HG03103 (cell line): Measurements from ENCODE around the gene TTPAL.
A peak's percentile ranks its signal among the peaks of the same experiment; 100 is the strongest.

Experiments
- ATAC-seq: cut with Tn5 transposase; IDR thresholded peaks from one replicate; pipeline ENCODE4 v1.9.1; 2021; ENCODE audit warnings: low read depth; ENCODE audit not compliant: unreplicated experiment

TTPAL gene, protein sequence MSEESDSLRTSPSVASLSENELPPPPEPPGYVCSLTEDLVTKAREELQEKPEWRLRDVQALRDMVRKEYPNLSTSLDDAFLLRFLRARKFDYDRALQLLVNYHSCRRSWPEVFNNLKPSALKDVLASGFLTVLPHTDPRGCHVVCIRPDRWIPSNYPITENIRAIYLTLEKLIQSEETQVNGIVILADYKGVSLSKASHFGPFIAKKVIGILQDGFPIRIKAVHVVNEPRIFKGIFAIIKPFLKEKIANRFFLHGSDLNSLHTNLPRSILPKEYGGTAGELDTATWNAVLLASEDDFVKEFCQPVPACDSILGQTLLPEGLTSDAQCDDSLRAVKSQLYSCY

DNA sequence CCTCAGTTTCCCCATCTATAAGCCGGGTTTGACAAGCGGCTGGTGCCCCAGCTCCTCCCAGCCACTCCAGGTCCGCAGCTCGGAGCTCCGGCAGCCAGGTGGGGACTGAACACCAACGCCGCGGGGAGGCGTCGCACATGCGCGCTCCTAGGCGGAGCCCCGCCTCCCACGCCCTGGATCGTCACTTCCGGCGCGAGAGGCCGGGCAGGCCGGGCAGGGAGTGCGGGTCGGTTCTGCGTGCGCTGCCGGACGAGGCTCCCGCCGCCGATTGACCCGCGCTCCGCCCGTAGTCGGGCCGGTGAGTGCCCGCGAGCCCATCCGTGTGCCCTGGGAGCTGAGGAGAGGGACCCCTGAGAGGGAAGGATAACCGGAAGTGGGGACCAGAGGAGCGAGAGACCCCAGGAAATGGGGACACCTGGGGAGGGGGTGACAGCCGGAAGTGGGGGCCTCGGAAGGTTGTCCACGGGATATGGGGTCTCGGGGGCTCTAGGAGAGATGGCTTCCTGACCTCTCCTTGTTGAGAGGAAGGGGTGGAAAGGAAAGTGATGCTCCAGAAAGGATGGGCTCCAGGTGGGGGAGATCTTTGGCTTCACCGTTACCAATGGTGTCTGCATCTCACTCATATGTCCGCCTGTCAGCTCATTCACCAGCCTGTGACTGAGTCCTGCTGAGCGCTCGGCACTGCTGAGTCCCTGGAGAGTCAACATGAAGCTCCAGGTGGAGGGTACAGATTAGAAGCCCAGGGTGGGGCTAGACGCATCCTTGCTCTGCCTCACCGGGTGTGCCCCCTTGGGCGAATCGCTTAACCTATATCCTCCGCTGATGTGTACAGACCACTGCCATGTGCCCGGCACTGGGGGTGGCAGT is at the start of gene TTPAL:
Gene TTPAL (plus strand): TSS at position 181 of the 867 bp plus-strand sequence. CDS start 4,126 bp downstream, outside the sequence.
- ATAC-seq, result peak; percentile 92

DNA sequence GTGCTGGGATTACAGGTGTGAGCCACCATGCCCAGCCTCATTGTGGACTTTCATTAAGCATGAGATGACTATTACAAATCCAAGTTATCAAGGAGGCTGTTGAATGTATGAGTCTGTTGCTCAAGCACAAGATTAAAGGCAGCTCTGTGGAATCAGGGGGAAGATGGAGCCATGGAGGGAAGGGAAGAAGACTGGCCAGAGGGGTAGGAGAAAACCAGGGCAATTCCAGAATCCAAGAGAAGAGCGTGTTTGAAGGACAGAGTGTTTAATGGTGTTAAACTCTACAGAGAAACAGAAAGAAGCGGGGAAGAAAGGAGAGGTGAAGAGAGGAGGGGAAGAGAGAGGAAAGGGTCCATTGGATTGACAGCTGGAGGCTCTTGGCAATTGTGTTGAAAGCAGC is 49.8 kb upstream of the TTPAL start:
- ATAC-seq, result no peak

DNA sequence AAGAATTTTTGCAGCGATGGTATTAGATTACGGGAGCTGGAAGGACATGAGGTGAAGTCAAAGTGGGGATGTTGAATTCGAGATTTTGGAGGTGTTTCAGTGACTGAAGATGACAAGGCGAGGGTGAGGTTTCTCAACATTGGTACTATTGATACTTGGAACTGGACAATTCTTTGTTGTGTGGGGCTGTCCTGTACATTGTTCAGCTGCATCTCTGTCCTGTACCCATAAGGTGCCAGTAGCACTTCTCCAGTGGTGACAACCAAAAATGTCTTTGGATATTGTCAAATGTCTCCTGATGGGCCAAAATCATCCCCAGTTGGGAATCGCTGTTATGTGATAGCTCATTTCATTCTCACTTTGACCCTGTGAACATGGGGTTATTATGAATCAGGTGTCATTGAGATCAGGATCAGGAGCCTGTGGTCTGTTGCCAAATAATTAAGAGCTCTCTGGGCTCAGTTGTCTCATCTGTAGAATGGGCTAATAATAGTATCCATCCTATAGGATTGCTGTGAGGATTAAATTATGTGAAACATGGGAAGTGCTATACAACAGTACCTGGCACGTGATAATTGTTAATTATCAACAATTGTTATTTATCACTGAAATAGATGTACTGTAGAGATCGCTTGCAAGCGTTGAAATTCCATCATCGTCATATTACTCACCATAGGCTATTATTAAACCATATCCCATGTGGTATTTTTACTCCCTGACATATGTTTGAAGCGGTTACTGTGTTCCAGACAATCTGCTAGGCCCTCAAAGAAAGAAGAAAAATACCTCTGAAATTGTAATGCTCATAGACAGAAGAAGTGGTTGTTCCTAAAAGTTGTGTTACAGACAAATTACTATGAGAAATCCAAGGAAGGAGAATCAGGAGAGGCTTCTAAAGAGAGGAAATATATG is 48.5 kb upstream of the TTPAL start:
- ATAC-seq, result no peak

DNA sequence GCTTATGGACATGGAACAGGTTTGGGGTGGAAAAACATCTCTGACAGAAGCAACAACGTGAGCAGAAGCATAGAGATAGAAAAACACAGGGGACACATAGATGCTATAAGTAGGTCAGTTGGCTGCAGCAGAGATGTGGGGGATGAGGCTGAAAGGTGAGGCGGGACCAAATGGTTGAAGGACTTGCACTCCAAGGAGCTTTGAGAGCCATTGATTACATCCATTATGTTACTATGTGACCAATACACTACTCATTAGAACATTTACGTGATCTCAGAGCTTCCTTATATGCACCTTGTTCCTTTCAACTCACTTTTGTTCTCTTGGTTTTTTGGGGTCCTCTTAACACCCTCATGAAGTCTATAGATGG is 47.9 kb upstream of the TTPAL start:
- ATAC-seq, result no peak

DNA sequence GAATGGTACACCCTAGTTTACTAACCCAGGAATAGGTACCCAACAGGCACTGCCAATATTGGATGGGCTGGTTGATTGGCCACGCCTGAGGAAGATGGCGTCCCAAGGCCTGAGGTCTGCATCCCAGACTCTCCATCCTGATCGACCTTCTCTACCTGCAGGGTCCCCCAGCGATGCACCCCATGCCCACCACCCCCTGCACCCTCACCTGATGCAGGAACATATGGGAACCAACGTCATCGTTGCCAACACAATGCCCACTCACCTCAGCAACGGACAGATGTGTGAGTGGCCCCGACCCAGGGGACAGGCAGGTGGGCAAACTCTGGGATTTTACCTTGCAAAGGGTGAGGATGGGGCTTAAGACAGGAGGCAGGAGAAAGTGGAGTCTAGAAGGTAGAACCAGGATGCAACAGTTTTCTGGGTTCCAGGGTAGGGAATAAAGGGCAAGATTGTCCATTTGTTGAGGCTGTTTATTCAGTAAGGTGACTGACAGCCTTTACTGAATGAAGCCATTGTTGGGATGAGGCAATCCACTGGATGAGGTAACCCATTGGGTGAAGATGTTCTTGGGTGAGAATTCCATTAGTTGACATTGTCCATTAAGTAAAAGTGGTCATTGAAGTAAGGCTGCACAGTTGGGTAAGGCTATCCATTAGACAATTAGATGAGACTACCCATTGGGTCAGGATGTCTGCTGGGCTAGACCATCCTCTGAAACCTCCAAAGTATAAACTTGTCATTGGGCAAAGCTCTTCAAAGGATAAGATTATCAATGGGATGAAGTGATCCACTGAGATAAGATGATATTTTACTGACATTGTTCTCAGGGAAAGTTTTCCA is 47.3 kb upstream of the TTPAL start:
- ATAC-seq, result no peak

DNA sequence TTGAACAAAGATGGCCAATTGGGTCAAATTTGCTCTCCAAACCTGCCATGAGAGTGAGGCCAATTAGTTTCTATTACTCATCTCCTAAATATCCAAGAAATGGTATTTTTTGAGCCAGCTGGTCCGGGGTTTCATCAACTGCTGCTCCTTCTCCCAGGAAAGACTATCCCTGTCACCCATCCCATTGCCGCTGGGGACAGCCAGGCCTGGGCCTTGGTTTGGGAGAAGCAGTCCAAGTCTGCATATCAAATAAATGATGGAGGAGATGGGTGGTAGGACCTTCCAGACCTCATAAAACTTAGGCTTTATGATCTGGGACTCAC is 46.7 kb upstream of the TTPAL start:
- no peak for ATAC-seq

DNA sequence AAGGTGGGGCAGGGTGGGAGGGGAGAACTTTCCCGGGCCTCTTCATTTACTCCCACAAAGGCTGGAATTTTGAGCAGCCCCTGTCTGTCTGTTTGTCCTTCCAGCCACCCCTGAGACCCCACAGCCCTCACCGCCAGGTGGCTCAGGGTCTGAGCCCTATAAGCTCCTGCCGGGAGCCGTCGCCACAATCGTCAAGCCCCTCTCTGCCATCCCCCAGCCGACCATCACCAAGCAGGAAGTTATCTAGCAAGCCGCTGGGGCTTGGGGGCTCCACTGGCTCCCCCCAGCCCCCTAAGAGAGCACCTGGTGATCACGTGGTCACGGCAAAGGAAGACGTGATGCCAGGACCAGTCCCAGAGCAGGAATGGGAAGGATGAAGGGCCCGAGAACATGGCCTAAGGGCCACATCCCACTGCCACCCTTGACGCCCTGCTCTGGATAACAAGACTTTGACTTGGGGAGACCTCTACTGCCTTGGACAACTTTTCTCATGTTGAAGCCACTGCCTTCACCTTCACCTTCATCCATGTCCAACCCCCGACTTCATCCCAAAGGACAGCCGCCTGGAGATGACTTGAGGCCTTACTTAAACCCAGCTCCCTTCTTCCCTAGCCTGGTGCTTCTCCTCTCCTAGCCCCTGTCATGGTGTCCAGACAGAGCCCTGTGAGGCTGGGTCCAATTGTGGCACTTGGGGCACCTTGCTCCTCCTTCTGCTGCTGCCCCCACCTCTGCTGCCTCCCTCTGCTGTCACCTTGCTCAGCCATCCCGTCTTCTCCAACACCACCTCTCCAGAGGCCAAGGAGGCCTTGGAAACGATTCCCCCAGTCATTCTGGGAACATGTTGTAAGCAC is 46.0 kb upstream of the TTPAL start:
- ATAC-seq, result no peak

DNA sequence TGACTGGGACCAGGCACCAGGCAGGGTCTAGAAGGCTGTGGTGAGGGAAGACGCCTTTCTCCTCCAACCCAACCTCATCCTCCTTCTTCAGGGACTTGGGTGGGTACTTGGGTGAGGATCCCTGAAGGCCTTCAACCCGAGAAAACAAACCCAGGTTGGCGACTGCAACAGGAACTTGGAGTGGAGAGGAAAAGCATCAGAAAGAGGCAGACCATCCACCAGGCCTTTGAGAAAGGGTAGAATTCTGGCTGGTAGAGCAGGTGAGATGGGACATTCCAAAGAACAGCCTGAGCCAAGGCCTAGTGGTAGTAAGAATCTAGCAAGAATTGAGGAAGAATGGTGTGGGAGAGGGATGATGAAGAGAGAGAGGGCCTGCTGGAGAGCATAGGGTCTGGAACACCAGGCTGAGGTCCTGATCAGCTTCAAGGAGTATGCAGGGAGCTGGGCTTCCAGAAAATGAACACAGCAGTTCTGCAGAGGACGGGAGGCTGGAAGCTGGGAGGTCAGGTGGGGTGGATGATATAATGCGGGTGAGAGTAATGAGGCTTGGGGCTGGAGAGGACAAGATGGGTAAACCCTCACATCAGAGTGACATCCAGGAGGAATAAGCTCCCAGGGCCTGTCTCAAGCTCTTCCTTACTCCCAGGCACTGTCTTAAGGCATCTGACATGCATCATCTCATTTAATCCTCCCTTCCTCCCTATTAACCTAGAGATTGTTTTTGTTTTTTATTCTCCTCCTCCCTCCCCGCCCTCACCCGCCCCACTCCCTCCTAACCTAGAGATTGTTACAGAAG is 45.2 kb upstream of the TTPAL start:
- no peak for ATAC-seq

DNA sequence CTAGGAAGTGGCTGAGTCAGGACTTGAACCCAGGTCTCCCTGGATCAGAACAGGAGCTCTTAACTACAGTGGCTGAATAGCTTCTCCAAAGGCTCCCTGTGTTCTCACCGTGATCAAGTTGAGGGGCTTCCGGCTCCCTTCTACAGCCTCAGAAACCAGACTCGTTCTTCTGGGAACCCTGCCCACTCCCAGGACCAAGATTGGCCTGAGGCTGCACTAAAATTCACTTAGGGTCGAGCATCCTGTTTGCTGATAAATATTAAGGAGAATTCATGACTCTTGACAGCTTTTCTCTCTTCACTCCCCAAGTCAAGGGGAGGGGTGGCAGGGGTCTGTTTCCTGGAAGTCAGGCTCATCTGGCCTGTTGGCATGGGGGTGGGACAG is 44.6 kb upstream of the TTPAL start:
- ATAC-seq, result no peak

DNA sequence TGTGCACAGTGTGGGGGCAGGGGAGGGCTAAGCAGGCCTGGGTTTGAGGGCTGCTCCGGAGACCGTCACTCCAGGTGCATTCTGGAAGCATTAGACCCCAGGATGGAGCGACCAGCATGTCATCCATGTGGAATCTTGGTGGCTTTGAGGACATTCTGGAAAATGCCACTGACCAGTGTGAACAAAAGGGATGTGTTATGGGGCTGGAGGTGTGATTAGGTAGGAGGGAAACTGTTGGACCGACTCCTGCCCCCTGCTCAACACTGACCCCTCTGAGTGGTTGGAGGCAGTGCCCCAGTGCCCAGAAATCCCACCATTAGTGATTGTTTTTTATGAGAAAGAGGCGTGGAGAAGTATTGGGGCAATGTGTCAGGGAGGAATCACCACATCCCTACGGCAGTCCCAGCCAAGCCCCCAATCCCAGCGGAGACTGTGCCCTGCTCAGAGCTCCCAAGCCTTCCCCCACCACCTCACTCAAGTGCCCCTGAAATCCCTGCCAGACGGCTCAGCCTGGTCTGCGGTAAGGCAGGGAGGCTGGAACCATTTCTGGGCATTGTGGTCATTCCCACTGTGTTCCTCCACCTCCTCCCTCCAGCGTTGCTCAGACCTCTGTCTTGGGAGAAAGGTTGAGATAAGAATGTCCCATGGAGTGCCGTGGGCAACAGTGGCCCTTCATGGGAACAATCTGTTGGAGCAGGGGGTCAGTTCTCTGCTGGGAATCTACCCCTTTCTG is 44.0 kb upstream of the TTPAL start:
- ATAC-seq, result no peak

DNA sequence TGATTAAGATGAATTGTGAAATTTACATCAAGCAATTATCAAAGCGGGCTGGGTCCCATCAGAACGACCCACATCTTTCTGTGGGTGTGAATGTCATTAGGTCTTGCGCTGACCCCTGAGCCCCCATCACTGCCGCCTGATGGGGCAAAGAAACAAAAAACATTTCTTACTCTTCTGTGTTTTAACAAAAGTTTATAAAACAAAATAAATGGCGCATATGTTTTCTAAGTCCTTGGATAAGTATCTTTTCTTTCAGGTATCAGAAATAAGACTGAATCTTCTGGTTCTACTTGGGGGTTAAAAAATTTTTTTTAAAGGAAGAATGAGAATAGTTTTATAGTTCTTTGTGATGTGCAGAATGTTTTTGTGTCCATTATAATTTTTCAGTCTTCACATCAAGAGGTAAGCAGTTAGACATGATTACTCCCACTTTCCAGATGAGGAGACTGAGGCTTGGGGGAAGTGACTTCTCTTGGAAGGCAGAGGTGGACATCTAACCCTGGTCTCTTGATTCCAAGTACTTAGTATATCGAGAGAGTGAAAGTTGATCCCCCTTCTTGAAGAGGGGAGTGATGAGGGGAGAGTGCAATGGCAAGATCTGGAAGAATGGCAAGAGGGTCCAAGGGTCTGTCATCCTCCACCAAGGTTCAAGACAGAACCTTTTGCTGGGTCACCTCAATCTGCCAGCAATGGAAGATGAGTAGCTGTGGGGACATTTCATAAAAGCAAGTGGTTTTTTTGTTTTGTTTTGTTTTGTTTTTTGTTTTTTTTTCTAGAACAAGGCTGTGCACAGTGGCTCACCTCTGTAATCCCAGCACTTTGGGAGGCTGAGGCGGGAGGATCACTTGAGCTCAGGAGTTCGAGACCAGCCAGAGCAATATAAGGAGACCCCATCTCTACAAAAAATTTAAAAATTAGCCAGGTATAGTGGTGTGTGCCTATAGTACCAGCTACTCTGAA is 42.8 kb upstream of the TTPAL start:
- no peak for ATAC-seq

DNA sequence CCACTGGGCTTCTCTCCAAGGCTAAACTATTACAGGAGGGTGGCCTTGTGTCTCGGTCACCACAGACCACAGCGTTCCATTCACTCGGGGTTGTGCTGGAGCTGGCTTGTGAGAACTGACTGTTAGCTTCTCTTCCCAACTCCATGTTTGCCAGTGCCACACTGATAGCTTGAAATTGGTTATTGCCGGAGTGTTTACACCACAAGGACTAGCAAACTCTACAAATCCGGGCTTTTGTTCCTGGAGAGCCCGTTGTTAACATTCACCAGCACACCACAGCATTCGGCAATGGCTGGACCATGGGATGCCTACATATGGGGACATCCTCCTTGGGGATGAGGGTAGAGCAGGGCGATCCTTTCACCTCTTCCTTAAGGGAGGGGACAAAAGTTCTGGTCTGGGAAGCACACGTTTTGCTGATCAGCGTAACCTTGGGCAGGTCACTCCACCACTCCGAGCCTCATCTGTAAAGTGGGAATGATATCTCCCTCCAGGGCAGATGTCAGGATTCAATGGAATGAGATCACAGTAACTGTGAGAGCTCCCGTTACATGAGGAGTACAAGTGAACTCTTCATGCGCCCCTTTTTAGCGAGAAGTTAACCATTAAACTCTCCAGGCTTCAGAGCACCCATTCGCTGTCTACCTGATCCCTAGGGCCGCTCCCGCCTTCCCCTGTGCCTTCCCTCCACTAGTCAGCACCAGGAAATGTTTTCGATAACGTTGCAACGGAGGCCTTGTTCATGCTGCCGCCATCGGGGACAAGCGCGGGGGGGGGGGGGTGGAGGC is 41.7 kb upstream of the TTPAL start:
- ATAC-seq, result no peak

DNA sequence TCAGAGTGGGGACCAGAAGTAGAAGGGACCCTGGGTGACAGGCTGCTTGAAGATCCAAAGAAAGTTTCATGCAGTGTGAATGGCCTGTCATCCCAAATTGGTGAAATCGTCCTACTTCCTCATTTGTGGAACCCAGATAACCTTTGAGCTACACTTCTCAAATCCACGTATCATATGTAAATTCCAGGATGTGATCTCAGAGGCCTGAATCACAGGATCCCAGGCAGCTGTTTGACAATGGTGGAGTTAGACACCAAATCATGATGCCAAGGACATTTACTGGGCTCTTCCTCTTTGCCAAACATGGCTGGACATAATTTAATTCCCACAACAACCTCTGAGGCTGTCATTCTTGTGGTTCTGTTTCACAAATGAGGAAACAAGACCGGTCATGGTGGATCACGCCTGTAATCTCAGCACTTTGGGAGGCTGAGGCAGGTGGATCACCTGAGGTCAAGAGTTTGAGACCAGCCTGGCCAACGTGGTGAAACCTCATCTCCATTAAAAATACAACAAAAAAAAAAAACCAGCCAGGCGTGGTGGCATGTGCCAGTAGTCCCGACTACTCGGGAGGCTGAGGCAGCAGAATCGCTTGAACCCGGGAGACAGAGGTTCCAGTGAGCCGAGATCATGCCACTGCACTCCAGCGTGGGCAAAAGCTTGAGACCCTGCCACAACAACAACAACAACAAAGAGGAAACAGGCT is 39.9 kb upstream of the TTPAL start:
- ATAC-seq, result no peak

DNA sequence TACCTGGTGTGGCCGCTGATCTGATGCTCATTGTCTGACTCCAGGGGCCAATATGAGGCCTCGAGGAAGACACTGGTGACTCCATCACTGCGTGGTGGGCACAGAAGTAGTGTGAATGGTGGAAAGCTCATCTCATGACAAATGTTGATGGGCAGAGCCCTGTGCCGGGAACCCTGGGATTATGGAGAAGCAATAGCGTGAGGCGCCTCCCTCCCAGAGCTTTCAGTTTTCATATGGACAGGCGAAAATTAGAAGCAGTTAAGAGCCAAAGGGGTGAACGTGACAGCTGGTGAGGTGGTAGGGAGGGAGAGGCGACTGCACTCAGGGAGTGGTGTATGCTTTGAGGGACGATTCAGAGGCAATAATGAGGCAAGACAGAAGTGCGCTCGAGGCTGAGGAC is 39.3 kb upstream of the TTPAL start:
- no peak for ATAC-seq

DNA sequence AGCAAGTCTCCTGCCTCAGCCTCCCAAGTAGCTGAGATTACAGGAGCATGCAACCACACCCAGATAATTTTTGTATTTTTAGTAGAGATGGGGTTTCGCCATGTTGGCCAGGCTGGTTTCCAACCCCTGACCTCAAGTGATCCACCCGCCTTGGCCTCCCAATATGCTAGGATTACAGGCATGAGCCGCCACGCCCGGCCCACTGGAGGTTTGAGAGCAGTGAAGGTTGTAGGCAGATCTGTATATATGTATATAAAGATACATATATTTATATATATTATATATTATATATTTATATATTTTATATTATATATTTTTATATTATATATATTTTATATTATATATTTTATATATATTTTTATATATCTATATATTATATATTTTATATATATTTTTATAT is 38.2 kb upstream of the TTPAL start:
- ATAC-seq, result no peak
